H54 (cell line): ENCODE measurements around the gene RNF217.
"Not testable (repeated sequence)": the region's sequence is repeated elsewhere in the genome, so short reads cannot be mapped to it uniquely, and the experiment has no call there.

Source experiments
- DNase-seq: peaks from one replicate; pipeline ENCODE4 v3.0.0; 2011; ENCODE audit warnings: low spot score, mixed read lengths; ENCODE audit not compliant: insufficient read length
- FAIRE-seq: peaks from 3 replicates; lab custom pipeline; 2011; peaks lifted over from hg19 to GRCh38; lab: Jason Lieb, UNC
- POLR2A ChIP-seq: IDR thresholded peaks from 2 replicates; pipeline ENCODE4 v1.6.1; 2011; ENCODE audit warnings: low read depth, mild to moderate bottlenecking, low read length

The RNF217 gene

GRCh38 chr6:124961777-124962638 lies at the start of gene RNF217:
Gene RNF217 (plus strand): TSS chr6:124962437. CDS start chr6:124962545, 108 bp downstream.
- DNase-seq (peak; percentile 28), FAIRE-seq (no peak)
- TF ChIP-seq POLR2A: peak; percentile 56; the same call in 1 of the 2 replicates

GRCh38 chr6:124913056-124913455 lies 49.2 kb upstream of the RNF217 start:
- TF ChIP-seq POLR2A: no peak
- no peak for DNase-seq
- no peak for FAIRE-seq

- TF ChIP-seq POLR2A: no peak
- no peak for FAIRE-seq
- DNase-seq: no peak
These were observed 44.5 kb upstream of the RNF217 start for GRCh38 chr6:124917769-124918168.

DNA sequence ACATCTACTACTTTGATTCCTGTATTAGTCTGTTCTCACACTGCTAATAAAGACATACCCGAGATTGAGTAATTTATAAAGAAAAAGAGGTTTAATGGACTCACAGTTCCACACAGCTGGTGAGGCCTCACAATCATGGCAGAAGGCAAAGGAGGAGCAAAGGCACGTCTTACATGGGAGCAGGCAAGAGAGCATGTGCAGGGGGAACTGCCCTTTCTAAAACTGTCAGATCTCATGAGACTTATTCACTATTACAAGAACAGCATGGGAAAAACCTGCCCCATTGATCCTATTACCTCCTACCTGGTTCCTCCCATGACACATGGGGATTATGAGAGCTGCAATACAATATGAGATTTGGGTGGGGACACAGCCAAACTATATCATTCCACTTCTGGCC lies 42.5 kb upstream of the RNF217 start:
- not testable (repeated sequence) for DNase-seq, FAIRE-seq

DNA sequence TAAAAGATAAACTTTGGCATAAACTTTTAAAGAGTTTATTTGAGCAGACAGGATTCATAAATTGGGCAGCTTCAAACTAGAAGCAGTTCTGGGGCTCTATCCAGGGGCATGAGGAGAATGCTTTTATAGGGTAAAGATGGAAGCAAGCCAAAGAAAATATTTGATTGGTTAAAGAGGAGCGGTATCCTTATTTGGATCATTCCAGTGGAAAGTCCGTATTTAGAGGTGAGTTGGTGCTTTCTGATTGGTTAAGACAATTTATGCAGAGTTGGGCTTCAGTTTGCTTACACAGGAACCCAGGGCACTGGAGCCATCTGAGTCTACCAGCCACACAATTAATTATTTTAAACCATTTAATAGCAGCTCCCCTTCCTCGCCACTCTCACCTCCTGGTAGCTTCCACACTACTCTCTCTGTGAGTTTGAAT lies 37.9 kb upstream of the RNF217 start:
- TF ChIP-seq POLR2A: no peak
- DNase-seq (no peak), FAIRE-seq (no peak)

DNA sequence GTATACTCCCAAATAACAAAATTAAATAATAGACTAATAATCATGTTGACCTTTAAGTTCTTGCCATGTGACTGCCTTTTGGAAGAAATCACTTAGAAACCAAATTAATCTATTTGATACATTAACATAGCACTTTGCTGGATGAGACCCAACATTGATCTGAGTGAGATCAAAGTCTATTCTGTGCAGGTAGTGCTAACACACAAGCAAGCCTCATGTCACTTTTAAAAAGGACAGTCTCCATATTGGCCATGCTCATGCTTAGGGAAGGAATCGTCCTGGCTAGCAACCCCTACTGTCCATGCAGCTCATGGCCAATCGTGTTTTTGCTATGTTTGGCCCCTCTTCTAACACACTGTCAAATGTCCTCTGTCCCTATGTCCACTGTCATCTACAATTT lies 35.8 kb upstream of the RNF217 start:
- DNase-seq (no peak), FAIRE-seq (no peak)
- no peak for TF ChIP-seq POLR2A

DNA sequence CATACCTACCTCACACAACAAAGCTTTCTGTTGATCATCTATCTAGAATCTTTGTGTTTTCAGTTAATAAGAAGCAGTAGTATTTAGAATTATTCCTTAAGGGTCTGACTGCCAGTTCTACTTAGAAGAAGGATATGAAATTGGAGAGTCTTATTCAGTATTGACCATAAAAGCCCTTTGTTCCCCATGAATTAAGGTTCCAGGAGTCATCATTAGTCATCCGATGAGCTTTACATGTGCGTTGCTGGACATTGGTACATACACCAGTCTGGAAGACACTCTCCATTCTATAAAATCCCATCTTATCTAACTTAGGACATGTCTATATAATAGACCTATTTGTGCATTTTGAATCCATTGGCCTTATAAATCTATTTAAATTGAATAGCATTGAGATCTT lies 34.4 kb upstream of the RNF217 start:
- TF ChIP-seq POLR2A: no peak
- DNase-seq (peak; percentile 10), FAIRE-seq (peak; percentile 80)

DNA sequence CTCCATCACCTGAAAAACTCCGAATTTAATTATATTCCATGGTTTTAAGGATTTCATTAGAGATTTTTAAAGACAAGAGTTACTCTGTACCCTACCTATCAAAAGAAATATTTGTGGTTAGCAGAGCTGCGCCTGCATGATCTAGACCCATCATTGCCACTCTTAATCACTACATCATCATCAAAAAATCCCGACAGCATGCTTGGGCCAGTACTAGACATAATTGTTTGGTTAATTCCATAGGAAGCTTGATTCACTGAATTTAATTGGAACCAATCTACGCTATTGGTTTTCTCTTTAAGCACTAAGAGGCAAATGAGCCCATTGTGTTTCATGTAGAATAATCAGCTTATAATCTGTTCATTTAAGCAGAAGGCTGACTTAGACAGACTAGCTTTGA lies 33.4 kb upstream of the RNF217 start:
- no peak for TF ChIP-seq POLR2A
- DNase-seq (no peak), FAIRE-seq (no peak)

DNA sequence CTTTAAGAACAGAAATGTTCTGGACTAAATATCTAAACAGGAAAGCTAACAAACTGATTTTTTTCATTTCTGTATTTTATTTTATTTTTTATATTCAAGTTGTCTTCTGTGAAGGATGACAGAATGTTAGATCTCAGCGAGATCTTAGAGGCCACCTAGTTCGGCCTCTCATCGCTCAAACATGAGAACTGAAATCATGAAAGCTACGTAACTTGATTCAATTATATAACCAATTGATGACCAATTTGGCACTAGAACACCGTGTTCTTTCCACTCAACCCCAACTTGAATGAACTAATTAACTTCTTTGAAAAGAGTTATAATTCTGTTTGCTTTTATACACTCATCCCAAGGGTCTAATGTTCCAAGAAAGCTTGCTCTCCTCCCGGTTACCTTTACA lies 24.6 kb upstream of the RNF217 start:
- FAIRE-seq (no peak), DNase-seq (no peak)
- TF ChIP-seq POLR2A: no peak

DNA sequence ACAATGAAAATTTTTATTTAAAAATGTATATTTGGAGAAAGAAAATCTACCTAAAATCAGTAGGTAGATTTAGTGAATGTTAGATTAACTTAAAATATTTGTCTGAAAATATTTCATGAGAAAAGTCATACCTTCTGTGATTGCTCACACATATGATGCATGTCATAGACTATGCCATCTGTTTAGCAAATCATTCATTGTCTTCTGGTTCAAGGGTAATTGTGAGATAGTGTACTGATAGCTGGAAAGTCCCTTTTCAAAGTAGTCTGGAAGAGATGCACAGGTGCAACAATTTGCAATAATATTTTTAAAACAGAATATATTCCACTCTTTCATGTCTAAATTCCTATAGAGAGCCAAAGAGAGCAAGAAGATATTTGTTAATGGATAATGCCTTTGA lies 21.0 kb upstream of the RNF217 start:
- DNase-seq: no peak
- no peak for FAIRE-seq
- no peak for TF ChIP-seq POLR2A

DNA sequence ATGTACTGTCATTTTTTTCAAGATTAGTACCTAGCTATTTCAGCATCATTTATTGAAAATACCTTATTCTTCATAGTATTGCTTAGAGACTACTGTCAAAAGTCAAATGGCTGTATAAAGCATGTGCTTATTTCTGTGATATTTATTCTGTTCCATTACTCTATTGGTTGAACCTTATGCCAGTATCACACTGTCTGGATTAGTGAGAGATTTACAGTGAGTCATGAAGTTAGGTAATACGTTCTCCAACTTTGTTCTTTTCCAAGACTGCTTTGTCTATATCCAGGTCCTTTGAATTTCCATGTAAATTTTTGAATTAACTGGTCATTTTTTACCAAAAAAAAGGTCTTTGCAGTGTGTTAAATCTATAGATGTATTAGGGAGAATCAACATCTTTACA lies 18.6 kb upstream of the RNF217 start:
- DNase-seq (no peak), FAIRE-seq (no peak)
- no peak for TF ChIP-seq POLR2A

DNA sequence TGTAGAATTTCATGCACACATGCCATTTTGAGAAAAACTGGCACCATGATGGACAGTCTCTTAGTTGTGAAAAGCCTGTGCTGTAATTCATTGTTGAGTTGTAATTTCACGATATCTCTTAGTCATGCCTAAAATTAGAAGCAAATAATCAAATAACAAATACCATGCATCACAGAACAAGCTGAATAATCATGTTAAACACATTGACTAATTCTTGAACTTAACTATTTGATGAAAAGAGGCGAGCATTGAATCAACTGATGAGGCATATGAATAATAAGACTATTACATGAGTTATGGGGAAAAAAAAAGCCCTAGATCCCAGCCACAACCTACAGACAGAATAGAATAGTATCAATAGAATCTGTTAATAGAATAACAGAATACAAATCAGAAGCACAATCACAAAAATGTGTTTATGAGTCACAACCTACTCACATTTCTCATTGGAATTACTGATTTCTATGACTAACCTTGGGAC lies 14.2 kb upstream of the RNF217 start:
- no peak for TF ChIP-seq POLR2A
- DNase-seq: no peak
- FAIRE-seq: no peak

- no peak for TF ChIP-seq POLR2A
- DNase-seq (no peak), FAIRE-seq (no peak)
These were observed 12.5 kb upstream of the RNF217 start for GRCh38 chr6:124949706-124950105.

DNA sequence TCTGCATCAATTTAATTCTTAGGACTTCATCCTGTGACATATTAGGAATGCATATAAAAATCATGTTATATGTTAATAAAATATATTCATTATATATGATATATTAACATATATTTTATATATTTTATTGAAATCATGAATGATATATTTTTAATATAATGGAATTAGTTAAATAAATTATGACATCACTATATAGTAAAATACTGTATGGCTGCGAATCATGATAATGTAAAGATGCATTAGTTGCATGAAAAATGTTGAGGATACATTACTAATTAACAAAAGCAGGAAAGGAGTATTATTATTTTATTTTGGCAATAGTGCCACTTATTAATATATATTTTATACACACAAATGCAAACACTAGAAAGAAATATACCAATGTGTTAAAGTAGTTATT lies 8.4 kb upstream of the RNF217 start:
- FAIRE-seq (no peak), DNase-seq (no peak)
- TF ChIP-seq POLR2A: no peak

GRCh38 chr6:124955108-124955856 lies 7.0 kb upstream of the RNF217 start:
- DNase-seq (no peak), FAIRE-seq (no peak)
- no peak for TF ChIP-seq POLR2A
